Measurements from ENCODE around the gene STPG1.

- TF ChIP-seq ZNF274 (IDR thresholded peaks at IDR 0.05; ENCODE audit: low read depth, low read length) (no peak), SUZ12 (IDR thresholded peaks at IDR 0.05; ENCODE audit: extremely low read depth, insufficient read depth, insufficient read length) (no peak)
Measured at GRCh38 chr1:24318615-24319311, 94.8 kb downstream of the STPG1 start.

All from NT2/D1 (cell line).